ENCODE data around the gene COA8. TPM values are rescaled to one million over a fixed set of nuclear protein-coding genes. Genes with fewer than 3 reads are reported as not detected.

The COA8 gene
- total RNA-seq, 1 donor from 2014 or later = 42.0 TPM

GRCh38 chr14:103623308-103623707, 60.5 kb downstream of the COA8 start:
- DNase-seq (ENCODE audit: extremely low spot score, unreplicated experiment) = no peak
- no peak for TF ChIP-seq CTCF (IDR thresholded peaks at IDR 0.05)
- H3K4me3 Mint-ChIP-seq (ENCODE audit: unreplicated experiment) = no peak overlapping the region
- no peaks in the 10 kb centered on the region for H3K27me3 Mint-ChIP-seq (ENCODE audit: unreplicated experiment)
- peaks cover 21% of the 10 kb centered on the region for H3K4me1 Mint-ChIP-seq (ENCODE audit: unreplicated experiment)
- H3K36me3 Mint-ChIP-seq (ENCODE audit: unreplicated experiment) = no peaks in the 10 kb centered on the region
- H3K27ac Mint-ChIP-seq (ENCODE audit: unreplicated experiment) = no peak overlapping the region
- no peaks in the 10 kb centered on the region for H3K9me3 Mint-ChIP-seq (ENCODE audit: unreplicated experiment)

GRCh38 chr14:103623883-103624482, 61.2 kb downstream of the COA8 start:
- Mint-ChIP-seq H3K4me3 (ENCODE audit: unreplicated experiment) (no peak overlapping the region), H3K27me3 (ENCODE audit: unreplicated experiment) (no peaks in the 10 kb centered on the region), H3K4me1 (ENCODE audit: unreplicated experiment) (peaks cover 24% of the 10 kb centered on the region), H3K27ac (ENCODE audit: unreplicated experiment) (no peak overlapping the region), H3K9me3 (ENCODE audit: unreplicated experiment) (no peaks in the 10 kb centered on the region), H3K36me3 (ENCODE audit: unreplicated experiment) (no peaks in the 10 kb centered on the region)
- TF ChIP-seq CTCF (IDR thresholded peaks at IDR 0.05) = no peak
- no peak for DNase-seq (ENCODE audit: extremely low spot score, unreplicated experiment)

DNA sequence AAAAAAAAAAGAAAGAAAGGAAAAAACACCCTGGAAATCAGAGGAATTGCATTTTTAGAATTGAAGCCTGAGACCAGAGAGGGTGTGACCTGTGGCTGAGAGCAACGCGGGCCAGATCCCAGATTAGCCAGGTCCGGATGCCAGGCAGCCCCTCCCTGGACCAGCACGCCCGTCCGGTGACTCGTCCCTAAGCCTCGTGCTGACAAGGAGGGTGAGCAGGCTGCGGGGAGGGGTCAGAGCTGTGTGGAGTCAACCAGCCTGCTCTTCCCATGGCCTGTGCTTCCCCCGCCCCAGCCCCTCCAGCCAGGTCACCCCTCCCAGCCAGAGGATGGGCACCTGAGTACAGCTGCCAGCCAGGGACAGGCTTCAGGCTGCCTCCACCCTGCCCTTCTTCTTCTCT, 62.1 kb downstream of the COA8 start:
- TF ChIP-seq CTCF (IDR thresholded peaks at IDR 0.05) = no peak
- no peak overlapping the region for H3K4me3 Mint-ChIP-seq (ENCODE audit: unreplicated experiment)
- no peaks in the 10 kb centered on the region for H3K9me3 Mint-ChIP-seq (ENCODE audit: unreplicated experiment)
- H3K27ac Mint-ChIP-seq (ENCODE audit: unreplicated experiment) = peak overlapping the region; percentile 5
- H3K36me3 Mint-ChIP-seq (ENCODE audit: unreplicated experiment) = no peaks in the 10 kb centered on the region
- no peaks in the 10 kb centered on the region for H3K27me3 Mint-ChIP-seq (ENCODE audit: unreplicated experiment)
- peaks cover 24% of the 10 kb centered on the region for H3K4me1 Mint-ChIP-seq (ENCODE audit: unreplicated experiment)
- DNase-seq (ENCODE audit: extremely low spot score, unreplicated experiment) = no peak

DNA sequence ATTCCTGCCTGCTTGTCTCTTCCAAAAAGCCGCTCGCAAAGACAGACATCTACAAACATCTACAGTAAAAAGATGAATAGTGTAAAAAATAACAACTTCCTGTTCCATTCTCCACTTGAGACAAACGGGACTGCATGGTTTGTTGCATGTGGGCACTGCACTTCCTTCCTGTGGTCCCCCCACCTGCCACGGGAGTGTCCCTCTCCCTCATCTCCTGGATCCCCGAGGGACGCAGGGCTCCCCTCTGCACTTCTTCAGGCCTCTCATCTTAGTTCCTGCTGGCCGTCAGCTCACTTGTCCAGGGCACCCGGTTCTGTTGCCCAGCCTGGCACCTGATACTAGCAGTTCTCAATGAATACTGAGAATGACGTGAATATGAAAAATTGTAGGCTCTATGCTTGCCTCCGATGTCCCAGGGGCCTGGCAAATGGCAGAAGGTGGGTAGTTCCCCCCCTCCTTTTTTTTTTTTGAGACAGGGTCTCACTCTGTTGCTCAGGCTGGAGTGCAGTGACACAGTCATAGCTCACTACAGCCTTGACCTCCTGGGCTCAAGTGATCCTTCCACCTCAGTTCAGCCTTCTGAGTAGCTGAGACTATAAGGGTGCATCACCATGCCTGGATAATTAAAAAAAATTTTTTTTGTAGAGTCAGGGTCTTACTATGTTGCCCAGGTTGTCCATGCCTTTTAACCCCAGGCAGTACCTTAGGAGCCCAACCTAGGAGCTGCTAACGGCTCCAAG, 62.8 kb downstream of the COA8 start:
- no peaks in the 10 kb centered on the region for H3K9me3 Mint-ChIP-seq (ENCODE audit: unreplicated experiment)
- H3K27me3 Mint-ChIP-seq (ENCODE audit: unreplicated experiment) = no peaks in the 10 kb centered on the region
- TF ChIP-seq CTCF (IDR thresholded peaks at IDR 0.05) = no peak
- DNase-seq (ENCODE audit: extremely low spot score, unreplicated experiment) = no peak
- no peaks in the 10 kb centered on the region for H3K36me3 Mint-ChIP-seq (ENCODE audit: unreplicated experiment)
- peak overlapping the region; percentile 5 for H3K27ac Mint-ChIP-seq (ENCODE audit: unreplicated experiment)
- H3K4me3 Mint-ChIP-seq (ENCODE audit: unreplicated experiment) = no peak overlapping the region
- H3K4me1 Mint-ChIP-seq (ENCODE audit: unreplicated experiment) = peaks cover 30% of the 10 kb centered on the region

- no peak for DNase-seq (ENCODE audit: extremely low spot score, unreplicated experiment)
- H3K4me3 Mint-ChIP-seq (ENCODE audit: unreplicated experiment) = no peak overlapping the region
- no peaks in the 10 kb centered on the region for H3K36me3 Mint-ChIP-seq (ENCODE audit: unreplicated experiment)
- H3K9me3 Mint-ChIP-seq (ENCODE audit: unreplicated experiment) = no peaks in the 10 kb centered on the region
- no peak overlapping the region for H3K27ac Mint-ChIP-seq (ENCODE audit: unreplicated experiment)
- H3K27me3 Mint-ChIP-seq (ENCODE audit: unreplicated experiment) = no peaks in the 10 kb centered on the region
- peaks cover 34% of the 10 kb centered on the region for H3K4me1 Mint-ChIP-seq (ENCODE audit: unreplicated experiment)
- no peak for TF ChIP-seq CTCF (IDR thresholded peaks at IDR 0.05)
Observed at GRCh38 chr14:103626146-103626850, 63.5 kb downstream of the COA8 start.

All from osteocyte (in vitro differentiated cells).